Activated CD8-positive, alpha-beta memory T cell treated with anti-CD3 and anti-CD28 coated beads for 48 hours (primary cell): ENCODE data around the gene KANTR.
"Not testable (repeated sequence)": the region's sequence is repeated elsewhere in the genome, so short reads cannot be mapped to it uniquely, and the experiment has no call there.

Experiments used
- DNase-seq, 3 experiments: peaks; one replicate each; pipeline ENCODE4 v3.0.0-alpha.2; 2020; ENCODE audit warnings: low read depth in 2 of 3, low spot score in 2 of 3

The KANTR gene

DNA sequence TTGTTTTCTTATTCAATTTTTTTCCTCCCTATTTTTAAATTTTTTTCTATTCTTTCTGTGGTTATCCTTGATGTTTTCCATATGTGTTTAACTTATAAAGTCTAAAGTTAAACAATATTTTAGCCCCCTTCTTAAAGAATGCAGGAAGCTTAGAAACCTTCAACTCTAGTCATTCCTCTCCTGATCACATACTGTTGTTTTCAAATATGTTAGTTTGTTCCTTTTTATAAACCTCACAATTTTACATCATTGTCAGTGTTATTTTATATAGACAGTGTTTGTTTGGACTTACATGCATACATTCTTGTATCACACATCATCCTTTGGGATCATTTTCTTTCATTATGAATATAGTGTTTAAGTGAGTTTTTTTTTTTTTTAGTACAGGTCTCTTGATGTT is 31.6 kb downstream of the KANTR start:
- DNase-seq, result no peak

DNA sequence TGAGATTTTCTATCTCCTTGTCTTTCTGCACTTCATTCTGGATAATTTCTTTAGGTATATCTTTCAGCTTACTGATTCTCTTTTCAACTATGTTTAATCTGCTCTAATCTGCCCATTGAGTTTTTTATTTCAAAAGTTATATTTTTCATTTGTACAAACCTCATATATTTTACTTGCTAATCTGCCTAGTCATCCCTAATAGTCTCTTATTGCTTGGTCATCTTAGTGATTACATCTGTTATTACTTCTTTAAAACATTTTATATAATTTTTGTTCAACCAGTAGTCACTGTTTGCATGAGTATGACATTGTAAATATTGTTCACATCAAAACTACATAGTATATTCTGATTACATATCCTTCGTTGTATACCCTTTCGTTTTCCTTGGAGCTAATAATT is 32.4 kb downstream of the KANTR start:
- no peak for DNase-seq

DNA sequence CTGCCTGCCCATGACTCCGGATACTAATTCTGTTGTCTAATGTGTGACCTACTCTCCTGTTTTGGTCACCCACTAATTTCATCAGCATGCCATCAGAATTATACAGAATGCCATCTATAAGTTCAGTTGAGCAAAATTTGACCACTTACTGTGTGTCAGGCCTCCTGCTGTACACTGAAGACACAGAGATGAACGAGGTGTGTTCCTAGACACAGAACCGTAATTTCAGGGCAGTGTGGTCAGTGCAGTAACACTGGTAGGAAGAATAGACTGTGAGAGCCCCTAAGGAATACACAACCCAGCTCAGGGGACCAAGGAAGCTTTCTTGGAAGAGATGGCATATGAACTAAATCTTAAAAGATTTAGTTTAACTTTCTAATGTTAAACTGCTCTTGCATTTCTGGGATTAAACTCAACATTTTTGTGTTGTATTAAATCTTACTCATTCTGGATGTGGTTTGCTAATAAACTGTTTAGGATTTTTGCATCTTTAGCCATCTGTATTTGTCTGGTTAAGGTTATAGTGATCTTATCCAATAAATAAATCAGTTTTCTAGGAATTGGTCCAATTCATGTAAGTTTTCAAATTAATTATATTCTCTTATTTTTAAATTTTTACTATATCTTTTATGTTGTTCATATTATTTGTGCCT is 34.3 kb downstream of the KANTR start:
- no peak for DNase-seq

DNA sequence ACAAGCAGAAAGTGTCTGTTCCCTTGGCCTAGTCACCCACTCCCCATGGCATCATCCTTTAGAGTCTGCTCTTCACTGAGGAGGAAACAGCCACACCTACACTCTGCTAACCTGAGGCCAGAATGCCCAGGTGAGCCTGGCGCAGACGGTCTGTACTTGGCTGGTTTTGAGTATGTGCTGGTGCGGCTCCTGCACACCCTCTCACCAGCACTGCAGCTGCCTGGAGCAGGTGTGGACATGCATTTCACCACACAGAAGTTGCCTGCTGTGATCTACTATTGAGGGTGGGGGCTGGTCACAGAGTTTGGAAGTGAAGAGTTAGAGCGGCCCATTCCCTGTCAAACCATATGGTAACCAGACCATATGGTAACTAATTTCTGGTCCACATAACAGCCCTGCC is 39.5 kb downstream of the KANTR start:
- no peak for DNase-seq

DNA sequence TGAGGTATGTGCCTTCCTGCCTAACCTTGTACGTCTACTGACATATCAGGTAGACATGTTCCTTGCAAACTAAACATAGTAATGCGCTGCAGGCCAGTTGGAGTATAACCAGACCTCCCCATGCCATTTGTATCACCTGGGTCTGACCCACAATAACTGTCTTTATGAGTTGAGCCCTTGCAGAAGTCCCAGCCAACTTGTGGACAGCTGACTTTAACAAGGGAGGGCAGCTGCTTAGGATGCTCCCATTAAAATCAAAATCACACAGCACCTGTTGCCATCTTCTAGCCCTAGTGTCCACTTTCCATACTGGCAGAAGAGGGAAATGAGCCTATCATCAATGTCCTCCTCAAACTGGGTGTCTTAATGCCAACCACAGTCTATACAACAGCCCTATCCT is 41.6 kb downstream of the KANTR start:
- DNase-seq, result no peak

DNA sequence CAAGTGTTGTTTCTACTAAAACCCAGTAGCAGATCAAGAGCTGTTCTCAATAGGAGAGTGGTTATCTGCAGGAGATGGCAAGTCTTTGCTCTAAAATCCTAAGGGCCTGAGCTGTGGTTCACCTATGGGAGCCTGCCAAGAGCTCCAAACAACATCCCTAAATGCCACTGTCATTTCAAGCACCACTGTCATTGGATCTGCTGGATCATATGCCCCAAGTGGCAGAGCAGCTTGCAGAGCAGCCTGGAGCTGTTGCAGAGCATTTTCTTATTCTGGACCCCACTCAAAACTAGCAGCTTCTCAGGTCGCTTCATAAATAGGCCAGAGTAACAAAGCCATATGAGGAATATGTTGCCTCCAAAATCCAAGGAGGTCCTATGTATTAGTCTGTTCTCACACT is 59.6 kb downstream of the KANTR start:
- no peak for DNase-seq

DNA sequence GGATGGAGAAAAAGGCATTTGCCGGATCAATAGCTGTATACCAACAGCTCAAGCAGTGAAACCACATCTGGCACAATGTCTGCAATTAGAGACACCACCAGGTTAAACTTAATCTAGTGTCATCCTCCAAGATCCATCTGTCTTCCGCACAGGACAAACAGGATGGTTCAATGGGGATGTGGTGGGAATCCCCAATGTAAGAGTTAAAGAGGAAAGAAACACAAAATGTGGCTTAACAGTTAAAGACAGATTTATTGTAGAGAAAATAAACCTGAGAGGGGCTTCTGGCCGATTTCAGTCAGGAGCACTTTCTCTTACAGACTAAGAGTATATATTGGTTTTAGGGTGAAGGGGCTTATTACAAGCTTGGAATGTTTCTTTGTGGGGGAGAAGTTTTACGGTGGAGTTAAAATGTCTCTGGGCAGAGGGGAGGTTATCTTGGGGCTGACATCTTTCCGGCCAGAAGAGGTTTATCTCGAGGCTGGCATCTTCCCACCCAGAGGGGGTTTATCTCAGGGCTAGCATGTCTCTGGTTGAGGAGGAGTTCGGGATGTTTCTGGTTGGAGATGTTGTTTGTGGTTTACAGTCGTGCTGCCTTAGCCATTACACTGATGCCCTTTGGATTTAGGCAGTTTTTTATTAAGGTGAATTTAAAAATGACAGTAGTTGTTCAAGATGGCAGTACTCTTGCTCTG is 61.7 kb downstream of the KANTR start:
- DNase-seq, result no peak

DNA sequence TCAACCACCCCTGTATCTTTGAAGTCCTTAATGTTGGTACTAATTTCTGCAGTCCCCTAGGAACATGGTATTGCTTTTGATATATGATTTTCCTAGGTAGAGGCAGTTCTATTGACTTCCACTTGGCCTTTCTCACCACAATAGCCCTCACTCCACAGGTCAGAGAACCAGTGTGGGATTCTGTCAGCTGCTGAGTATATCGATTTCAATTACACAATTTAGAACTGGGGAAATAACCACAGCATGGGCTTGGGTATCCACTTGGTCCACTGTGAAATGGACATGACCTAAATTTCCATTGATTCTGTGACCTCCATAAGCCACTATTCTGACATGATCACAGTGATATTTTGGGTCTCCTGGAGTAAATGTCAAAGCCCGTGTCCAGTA is 62.3 kb downstream of the KANTR start:
- no peak for DNase-seq

DNA sequence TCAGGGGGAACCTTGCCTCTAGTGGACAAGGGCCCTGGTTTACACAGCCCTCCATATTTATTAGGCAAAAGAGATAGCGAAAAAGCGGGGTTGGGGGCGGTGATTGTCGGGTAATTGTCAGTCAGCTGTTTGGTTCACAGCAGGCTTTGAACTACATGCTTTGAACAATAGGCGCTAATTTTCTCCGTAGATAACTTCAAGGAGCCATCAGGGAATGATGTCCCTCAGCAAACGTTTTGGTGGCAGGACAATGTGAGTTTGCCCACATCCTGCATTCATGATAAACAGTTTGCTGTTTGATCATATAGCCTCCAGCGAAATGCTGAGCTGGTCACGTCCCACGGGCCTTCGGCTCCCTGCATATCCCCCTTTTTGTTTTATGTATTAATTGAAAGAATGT is 65.2 kb downstream of the KANTR start:
- no peak for DNase-seq

DNA sequence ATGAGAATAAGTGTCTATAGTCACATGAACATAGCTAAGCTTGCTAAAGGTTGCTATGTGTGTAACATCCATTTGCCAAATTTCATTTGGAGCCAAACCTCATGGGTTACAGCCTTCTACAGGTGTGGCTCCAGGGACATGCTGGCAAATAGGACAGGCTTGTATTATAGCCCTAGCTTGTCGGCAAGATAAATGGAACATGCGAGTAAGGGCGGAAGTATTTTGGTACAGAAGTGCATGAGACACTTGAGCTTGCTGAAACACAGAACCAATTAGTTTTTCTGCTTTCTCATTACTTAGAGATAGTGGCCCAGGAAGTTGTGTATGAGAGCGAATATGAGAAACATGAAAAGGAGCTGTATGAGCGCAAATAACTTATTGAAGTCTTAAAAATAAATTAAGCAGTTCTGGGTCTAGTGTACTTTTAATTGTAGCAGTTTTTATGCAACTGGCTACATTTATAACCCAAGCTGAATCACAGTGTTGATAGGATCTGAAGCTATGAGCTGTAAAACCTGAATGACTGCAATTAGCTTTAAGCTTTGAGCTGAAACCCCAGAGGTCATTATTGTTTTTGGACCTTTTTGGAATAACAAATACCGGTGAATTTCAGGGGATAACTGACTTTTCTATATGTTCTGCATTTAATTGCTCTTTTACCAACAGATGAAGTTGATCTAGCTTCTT is 66.5 kb downstream of the KANTR start:
- no peak for DNase-seq

DNA sequence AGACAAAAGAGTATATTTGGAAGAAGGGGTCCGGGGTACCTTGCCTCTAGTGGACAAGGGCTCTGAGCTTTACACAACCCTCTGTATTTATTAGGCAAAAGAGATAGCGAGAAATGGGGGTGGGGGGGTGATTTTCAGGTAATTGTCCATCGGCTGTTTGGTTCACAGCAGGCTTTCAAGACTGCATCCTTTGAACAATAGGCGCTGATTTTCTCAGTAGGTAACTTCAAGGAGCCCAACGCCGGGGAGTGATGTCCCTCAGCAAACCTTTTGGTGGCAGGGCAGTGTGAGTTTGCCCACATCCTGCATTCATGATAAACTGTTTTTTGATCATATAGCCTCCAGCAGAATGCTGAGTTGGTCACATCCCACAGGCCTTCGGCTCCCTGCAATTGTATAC is 69.5 kb downstream of the KANTR start:
- no peak for DNase-seq

DNA sequence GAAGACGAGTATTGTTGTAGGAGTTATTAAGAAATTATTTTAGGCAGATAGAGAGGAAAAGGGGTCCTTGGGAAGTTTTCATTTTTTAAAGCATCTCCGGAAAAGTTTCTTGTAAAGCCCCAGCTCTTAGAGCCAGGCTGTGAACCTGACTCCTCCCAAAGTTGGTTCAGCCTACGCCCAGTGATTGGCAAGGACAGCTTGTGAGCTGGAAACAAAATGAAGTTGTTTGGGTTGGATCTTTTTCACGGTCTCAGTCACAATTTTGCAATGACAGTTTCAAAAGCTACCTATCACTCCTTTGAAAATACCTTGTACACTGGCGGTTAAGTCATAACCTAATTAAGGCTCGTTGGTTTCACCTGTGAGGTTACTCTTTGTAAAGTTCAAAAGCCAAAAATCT is 70.6 kb downstream of the KANTR start:
- not testable (repeated sequence) for DNase-seq

DNA sequence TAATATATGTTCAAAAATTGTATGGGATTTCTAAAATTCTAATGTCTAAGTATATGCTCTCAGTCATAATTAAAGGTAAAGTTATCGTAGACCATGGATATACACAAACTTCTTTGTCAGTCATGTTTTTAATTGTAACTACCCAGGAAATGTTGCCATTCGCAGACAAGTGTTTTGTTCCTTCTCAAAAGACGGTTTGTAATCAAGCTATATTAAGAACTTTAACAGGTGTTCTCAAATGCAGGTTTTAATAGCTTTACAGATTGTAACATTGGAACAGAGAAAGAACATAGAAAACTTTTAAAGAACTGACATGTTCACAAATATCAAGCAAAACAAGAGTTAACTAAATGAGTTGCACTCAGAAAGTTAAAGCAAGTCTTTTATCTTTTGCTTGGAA is 72.2 kb downstream of the KANTR start:
- no peak for DNase-seq

DNA sequence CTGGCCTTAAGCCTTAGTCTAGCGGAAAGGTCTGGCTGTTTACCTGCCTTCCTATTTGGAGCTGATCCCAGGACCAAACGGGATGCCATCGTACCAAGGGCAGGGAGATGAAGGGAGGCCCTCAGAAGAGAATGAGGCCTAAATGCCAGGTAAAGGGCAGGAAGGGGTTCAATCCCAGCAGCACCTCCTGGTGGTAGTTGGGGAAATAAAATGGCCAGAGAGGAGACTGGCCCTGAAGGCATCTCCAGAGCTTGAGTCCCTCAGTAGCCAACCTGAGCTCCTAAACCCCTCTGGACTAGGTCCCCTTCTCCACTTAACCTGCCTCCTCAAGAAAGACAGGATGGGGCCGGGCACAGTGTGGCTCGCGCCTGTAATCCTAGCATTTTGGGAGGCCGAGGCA is 77.4 kb downstream of the KANTR start:
- no peak for DNase-seq
